ENCODE data around the gene RASSF7.

The RASSF7 gene

DNA sequence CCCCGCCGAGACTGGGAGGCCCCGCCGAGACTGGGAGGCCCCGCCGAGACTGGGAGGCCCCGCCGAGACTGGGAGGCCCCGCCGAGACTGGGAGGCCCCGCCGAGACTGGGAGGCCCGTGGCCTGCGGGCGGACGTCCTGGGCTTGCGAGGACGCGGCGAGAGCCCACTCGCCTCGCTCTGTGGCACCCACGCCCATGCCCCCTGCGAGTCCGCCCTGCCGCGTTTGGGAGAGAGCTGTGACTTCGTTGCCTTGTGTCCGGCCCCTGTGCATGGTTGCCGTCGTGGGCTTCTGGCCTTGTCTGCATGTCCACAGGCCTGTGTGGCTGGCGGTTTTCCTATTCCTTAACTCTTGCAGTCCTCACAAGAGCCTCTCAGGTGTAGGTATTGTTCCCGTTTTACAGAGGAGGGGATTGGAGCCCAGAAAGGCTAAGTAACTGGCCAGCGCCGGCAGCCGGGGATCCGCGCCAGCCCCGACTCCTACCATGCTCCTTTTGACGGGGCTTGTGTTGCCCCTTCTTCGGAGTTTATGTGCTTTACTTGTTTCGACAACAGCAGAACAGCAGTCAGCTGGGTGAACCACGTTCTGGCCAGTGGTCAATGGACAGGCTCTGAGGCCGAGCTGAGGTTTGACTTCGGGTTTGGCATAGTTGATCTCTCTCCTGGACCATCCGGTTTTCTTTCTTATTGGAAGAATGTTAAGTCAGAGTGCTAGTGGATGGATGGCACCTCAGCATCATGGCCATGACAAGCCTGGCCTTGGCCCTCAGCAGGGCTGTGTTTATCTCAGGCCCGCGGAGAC lies 16.2 kb downstream of the RASSF7 start:
- POLR2A ChIA-PET, result interaction anchor here (1.3 to 1.7 kb wide), 2 partner anchors 37 to 370 kb away, joined by 5 to 10 read pairs; partner anchors contain the start of genes BET1L and RIC8A
- peak; percentile 72 for TF ChIP-seq ZIC2 (tag by site-specific recombination; IDR thresholded peaks at IDR 0.05)
- TF ChIP-seq, protein P1, sequence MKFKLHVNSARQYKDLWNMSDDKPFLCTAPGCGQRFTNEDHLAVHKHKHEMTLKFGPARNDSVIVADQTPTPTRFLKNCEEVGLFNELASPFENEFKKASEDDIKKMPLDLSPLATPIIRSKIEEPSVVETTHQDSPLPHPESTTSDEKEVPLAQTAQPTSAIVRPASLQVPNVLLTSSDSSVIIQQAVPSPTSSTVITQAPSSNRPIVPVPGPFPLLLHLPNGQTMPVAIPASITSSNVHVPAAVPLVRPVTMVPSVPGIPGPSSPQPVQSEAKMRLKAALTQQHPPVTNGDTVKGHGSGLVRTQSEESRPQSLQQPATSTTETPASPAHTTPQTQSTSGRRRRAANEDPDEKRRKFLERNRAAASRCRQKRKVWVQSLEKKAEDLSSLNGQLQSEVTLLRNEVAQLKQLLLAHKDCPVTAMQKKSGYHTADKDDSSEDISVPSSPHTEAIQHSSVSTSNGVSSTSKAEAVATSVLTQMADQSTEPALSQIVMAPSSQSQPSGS (tag by site-specific recombination; IDR thresholded peaks at IDR 0.05; ENCODE audit: low read depth), result no peak
- TF ChIP-seq, protein P2, sequence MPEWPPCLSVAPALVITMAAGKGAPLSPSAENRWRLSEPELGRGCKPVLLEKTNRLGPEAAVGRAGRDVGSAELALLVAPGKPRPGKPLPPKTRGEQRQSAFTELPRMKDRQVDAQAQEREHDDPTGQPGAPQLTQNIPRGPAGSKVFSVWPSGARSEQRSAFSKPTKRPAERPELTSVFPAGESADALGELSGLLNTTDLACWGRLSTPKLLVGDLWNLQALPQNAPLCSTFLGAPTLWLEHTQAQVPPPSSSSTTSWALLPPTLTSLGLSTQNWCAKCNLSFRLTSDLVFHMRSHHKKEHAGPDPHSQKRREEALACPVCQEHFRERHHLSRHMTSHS (tag by site-specific recombination; IDR thresholded peaks at IDR 0.05), result no peak
- TF ChIP-seq, protein P3, sequence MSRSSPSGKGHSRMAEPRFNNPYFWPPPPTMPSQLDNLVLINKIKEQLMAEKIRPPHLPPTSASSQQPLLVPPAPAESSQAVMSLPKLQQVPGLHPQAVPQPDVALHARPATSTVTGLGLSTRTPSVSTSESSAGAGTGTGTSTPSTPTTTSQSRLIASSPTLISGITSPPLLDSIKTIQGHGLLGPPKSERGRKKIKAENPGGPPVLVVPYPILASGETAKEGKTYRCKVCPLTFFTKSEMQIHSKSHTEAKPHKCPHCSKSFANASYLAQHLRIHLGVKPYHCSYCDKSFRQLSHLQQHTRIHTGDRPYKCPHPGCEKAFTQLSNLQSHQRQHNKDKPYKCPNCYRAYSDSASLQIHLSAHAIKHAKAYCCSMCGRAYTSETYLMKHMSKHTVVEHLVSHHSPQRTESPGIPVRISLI (tag by site-specific recombination; IDR thresholded peaks at IDR 0.05), result no peak
- no peak for TF ChIP-seq ZNF140 (tag by site-specific recombination; IDR thresholded peaks at IDR 0.05)
- no peak for TF ChIP-seq ZNF211 (tag by site-specific recombination; IDR thresholded peaks at IDR 0.05; ENCODE audit: low read depth)
- TF ChIP-seq, protein P4, sequence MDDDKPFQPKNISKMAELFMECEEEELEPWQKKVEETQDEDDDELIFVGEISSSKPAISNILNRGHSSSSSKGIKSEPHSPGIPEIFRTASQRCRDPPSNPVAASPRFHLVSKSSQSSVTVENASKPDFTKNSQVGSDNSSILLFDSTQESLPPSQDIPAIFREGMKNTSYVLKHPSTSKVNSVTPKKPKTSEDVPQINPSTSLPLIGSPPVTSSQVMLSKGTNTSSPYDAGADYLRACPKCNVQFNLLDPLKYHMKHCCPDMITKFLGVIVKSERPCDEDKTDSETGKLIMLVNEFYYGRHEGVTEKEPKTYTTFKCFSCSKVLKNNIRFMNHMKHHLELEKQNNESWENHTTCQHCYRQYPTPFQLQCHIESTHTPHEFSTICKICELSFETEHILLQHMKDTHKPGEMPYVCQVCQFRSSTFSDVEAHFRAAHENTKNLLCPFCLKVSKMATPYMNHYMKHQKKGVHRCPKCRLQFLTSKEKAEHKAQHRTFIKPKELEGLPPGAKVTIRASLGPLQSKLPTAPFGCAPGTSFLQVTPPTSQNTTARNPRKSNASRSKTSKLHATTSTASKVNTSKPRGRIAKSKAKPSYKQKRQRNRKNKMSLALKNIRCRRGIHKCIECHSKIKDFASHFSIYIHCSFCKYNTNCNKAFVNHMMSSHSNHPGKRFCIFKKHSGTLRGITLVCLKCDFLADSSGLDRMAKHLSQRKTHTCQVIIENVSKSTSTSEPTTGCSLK (tag by site-specific recombination; IDR thresholded peaks at IDR 0.05), result no peak
- TF ChIP-seq IKZF3 (tag by site-specific recombination; IDR thresholded peaks at IDR 0.05), result no peak
- no peak for TF ChIP-seq ZNF654 (tag by site-specific recombination; IDR thresholded peaks at IDR 0.05; ENCODE audit: low read depth)
- TF ChIP-seq SCRT1 (tag by site-specific recombination; IDR thresholded peaks at IDR 0.05; ENCODE audit: borderline replicate concordance), result no peak
- TF ChIP-seq GLIS2 (tag by site-specific recombination; IDR thresholded peaks at IDR 0.05), result peak; percentile 24; the same call in 1 of the 2 replicates
- TF ChIP-seq ZXDB (tag by site-specific recombination; IDR thresholded peaks at IDR 0.05), result 0 out of 2 replicates have a peak, but pooled peaks have one; percentile 36
- TF ChIP-seq, protein P5, sequence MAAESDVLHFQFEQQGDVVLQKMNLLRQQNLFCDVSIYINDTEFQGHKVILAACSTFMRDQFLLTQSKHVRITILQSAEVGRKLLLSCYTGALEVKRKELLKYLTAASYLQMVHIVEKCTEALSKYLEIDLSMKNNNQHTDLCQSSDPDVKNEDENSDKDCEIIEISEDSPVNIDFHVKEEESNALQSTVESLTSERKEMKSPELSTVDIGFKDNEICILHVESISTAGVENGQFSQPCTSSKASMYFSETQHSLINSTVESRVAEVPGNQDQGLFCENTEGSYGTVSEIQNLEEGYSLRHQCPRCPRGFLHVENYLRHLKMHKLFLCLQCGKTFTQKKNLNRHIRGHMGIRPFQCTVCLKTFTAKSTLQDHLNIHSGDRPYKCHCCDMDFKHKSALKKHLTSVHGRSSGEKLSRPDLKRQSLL (tag by site-specific recombination; IDR thresholded peaks at IDR 0.05), result no peak
- no peak for TF ChIP-seq ZNF843 (tag by site-specific recombination; IDR thresholded peaks at IDR 0.05)
- TF ChIP-seq ZNF391 (tag by site-specific recombination; IDR thresholded peaks at IDR 0.05; ENCODE audit: borderline replicate concordance, low read depth), result no peak
- TF ChIP-seq, protein P6, sequence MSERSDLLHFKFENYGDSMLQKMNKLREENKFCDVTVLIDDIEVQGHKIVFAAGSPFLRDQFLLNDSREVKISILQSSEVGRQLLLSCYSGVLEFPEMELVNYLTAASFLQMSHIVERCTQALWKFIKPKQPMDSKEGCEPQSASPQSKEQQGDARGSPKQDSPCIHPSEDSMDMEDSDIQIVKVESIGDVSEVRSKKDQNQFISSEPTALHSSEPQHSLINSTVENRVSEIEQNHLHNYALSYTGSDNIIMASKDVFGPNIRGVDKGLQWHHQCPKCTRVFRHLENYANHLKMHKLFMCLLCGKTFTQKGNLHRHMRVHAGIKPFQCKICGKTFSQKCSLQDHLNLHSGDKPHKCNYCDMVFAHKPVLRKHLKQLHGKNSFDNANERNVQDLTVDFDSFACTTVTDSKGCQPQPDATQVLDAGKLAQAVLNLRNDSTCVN (tag by site-specific recombination; optimal IDR thresholded peaks at IDR 0.05), result peak; percentile 33
- TF ChIP-seq MEIS1 (CRISPR knock-in tag; IDR thresholded peaks at IDR 0.05; ENCODE audit: borderline replicate concordance), result no peak

More for the DNA sequence above, 16.2 kb downstream of the RASSF7 start:
- Histone ChIP-seq H3K9me3 (ENCODE audit: control insufficient read depth, insufficient read depth, low read depth, low read length) (no peaks in the 10 kb centered on the region), H3K4me3 (ENCODE audit: low read depth, low read length) (peak overlapping the region; percentile 75), H3K27ac (ENCODE audit: extremely low read depth, low read depth, low read length) (peak overlapping the region; percentile 94), H3K4me1 (ENCODE audit: control insufficient read depth, insufficient read depth, low read length) (peaks cover 5% of the 10 kb centered on the region), H3K36me3 (ENCODE audit: control insufficient read depth in 2 of 2, insufficient read depth in 1 of 2, low read length in 2 of 2) (peaks cover 0 to 32% of the 10 kb centered on the region in 2 experiments; a peak in 1 of 3 replicates)
- CTCF ChIA-PET, result interaction anchor here (0.5 to 0.6 kb wide), 2 partner anchors 11 to 354 kb away, joined by 3 read pairs; no protein-coding TSS in a partner anchor

Data from HEK293 (cell line).